ENCODE results near the gene NRP2. TPM values are rescaled to one million over a fixed set of nuclear protein-coding genes. Genes with fewer than 3 reads are reported as not detected.

NRP2 gene
- total RNA-seq, 1 donor from 2014 or later, result 9.7 TPM

- ATAC-seq (peak; percentile 59), DNase-seq (no peak)
- intact Hi-C loops (cut with micrococcal nuclease), result no loop called here
Measured at GRCh38 chr2:205657579-205657978, 24.7 kb upstream of the NRP2 start.

- DNase-seq (no peak), ATAC-seq (no peak)
- intact Hi-C loops (cut with micrococcal nuclease), result no loop called here
Measured at GRCh38 chr2:205658068-205658467, 24.2 kb upstream of the NRP2 start.

- ATAC-seq, result no peak
- intact Hi-C loops (cut with micrococcal nuclease), result no loop called here
- no peak for DNase-seq
Measured at GRCh38 chr2:205658572-205658971, 23.7 kb upstream of the NRP2 start.

GRCh38 chr2:205659922-205660321, 22.4 kb upstream of the NRP2 start:
- intact Hi-C loops (cut with micrococcal nuclease), result no loop called here
- no peak for ATAC-seq
- DNase-seq, result no peak

- DNase-seq (peak; percentile 34), ATAC-seq (peak; percentile 60)
- intact Hi-C loops (cut with micrococcal nuclease), result no loop called here
Measured at GRCh38 chr2:205660521-205661124, 21.7 kb upstream of the NRP2 start.

- ATAC-seq (no peak), DNase-seq (no peak)
- intact Hi-C loops (cut with micrococcal nuclease), result no loop called here
Measured at GRCh38 chr2:205661281-205661680, 21.0 kb upstream of the NRP2 start.

GRCh38 chr2:205662206-205662965, 19.9 kb upstream of the NRP2 start:
- DNase-seq, result no peak
- ATAC-seq, result no peak
- intact Hi-C loops (cut with micrococcal nuclease), result no loop called here

- ATAC-seq (no peak), DNase-seq (no peak)
- intact Hi-C loops (cut with micrococcal nuclease), result no loop called here
Measured at GRCh38 chr2:205665791-205666190, 16.5 kb upstream of the NRP2 start.

GRCh38 chr2:205670292-205670691, 12.0 kb upstream of the NRP2 start:
- ATAC-seq (no peak), DNase-seq (no peak)
- intact Hi-C loops (cut with micrococcal nuclease), result loop anchor here (10.0 kb wide), 1 partner anchor 975 kb away; no protein-coding TSS in a partner anchor

GRCh38 chr2:205673312-205673711, 9.0 kb upstream of the NRP2 start:
- ATAC-seq (no peak), DNase-seq (no peak)
- intact Hi-C loops (cut with micrococcal nuclease), result loop anchor here (10.0 kb wide), 1 partner anchor 979 kb away; no protein-coding TSS in a partner anchor

GRCh38 chr2:205675861-205676516, 6.3 kb upstream of the NRP2 start:
- intact Hi-C loops (cut with micrococcal nuclease), result loop anchor here (10.0 kb wide), 1 partner anchor 981 kb away; no protein-coding TSS in a partner anchor
- ATAC-seq, result peak; percentile 58
- DNase-seq, result no peak

- intact Hi-C loops (cut with micrococcal nuclease), result loop anchor here (10.0 kb wide), 1 partner anchor 984 kb away; no protein-coding TSS in a partner anchor
- ATAC-seq (no peak), DNase-seq (no peak)
Measured at GRCh38 chr2:205678541-205679142, 3.7 kb upstream of the NRP2 start.

GRCh38 chr2:205679410-205680009, 2.8 kb upstream of the NRP2 start:
- DNase-seq, result no peak
- ATAC-seq, result no peak
- intact Hi-C loops (cut with micrococcal nuclease), result loop anchor here (10.0 kb wide), 1 partner anchor 985 kb away; no protein-coding TSS in a partner anchor

- intact Hi-C loops (cut with micrococcal nuclease), result no loop called here
- ATAC-seq (peak; percentile 41), DNase-seq (no peak)
Measured at GRCh38 chr2:205680067-205680466, 2.2 kb upstream of the NRP2 start.

GRCh38 chr2:205680903-205681302, 1.4 kb upstream of the NRP2 start:
- no peak for ATAC-seq
- intact Hi-C loops (cut with micrococcal nuclease), result no loop called here
- DNase-seq, result no peak

- intact Hi-C loops (cut with micrococcal nuclease), result no loop called here
- peak; percentile 40 for DNase-seq
- ATAC-seq, result peak; percentile 10
Measured at GRCh38 chr2:205681401-205682238, 681 bp upstream of the NRP2 start.

- DNase-seq (no peak), ATAC-seq (no peak)
- intact Hi-C loops (cut with micrococcal nuclease), result no loop called here
Measured at GRCh38 chr2:205682971-205683501, 735 bp downstream of the NRP2 start.
